Activated CD8-positive, alpha-beta T cell treated with anti-CD3 and anti-CD28 coated beads for 36 hours (primary cell): ENCODE results near the gene NCS1. TPM values are rescaled to one million over a fixed set of nuclear protein-coding genes. Genes with fewer than 3 reads are reported as not detected.

Experiments used
- ATAC-seq: fragments of 200-7000 bp; cut with Tn5 transposase; one replicate; pipeline ENCODE4 v1.10.0; 2021; ENCODE audit warnings: mild to moderate bottlenecking, moderate library complexity
- CTCF ChIA-PET: fragments of 350-600 bp; sonication (Branson Sonifier 250); formaldehyde crosslinking; loops from one replicate; lab custom pipeline; 2021; ENCODE audit warnings: antibody characterized with exemption; lab: Charles Lee
- POLR2A ChIA-PET: fragments of 350-600 bp; sonication (Branson Sonifier 250); formaldehyde crosslinking; loops from one replicate; lab custom pipeline; 2021; ENCODE audit warnings: antibody characterized with exemption; lab: Charles Lee
- DNase-seq: peaks from one replicate; pipeline ENCODE4 v3.0.0-alpha.2; 2020
- H3K27ac Mint-ChIP-seq: one replicate; pipeline ENCODE4 v1.8.0; 2021; ENCODE audit warnings: mild to moderate bottlenecking, mixed read lengths
- H3K27me3 Mint-ChIP-seq: one replicate; pipeline ENCODE4 v1.8.0; 2021; ENCODE audit warnings: mixed read lengths
- H3K36me3 Mint-ChIP-seq: one replicate; pipeline ENCODE4 v1.8.0; 2021; ENCODE audit warnings: low read depth, mixed read lengths
- H3K4me1 Mint-ChIP-seq: one replicate; pipeline ENCODE4 v1.8.0; 2021; ENCODE audit warnings: low read depth, mixed read lengths
- H3K4me3 Mint-ChIP-seq: one replicate; pipeline ENCODE4 v1.8.0; 2021; ENCODE audit warnings: mild to moderate bottlenecking, moderate library complexity, mixed read lengths
- H3K9me3 Mint-ChIP-seq: one replicate; pipeline ENCODE4 v1.8.0; 2021; ENCODE audit warnings: mixed read lengths
- intact Hi-C: fragments of 100-400 bp; cut with micrococcal nuclease; formaldehyde crosslinking; loops from one replicate; pipeline ENCODE4 v1.10.0; 2022
- total RNA-seq, 2 experiments: library from RNA; stranded (reverse); gene quantifications; one replicate each; pipeline ENCODE4 v1.2.3, GENCODE V29; 2021
- TF ChIP-seq, protein P1 (sequence below): fragments of 200-600 bp; IDR thresholded peaks from one replicate; pipeline ENCODE4 v1.8.0; 2022; ENCODE audit warnings: antibody characterized with exemption, mild to moderate bottlenecking

NCS1 gene
- total RNA-seq, 2 experiments from 2014 or later, result 21.2 to 21.3 TPM

GRCh38 chr9:130191068-130191748 is 19.0 kb downstream of the NCS1 start:
- Mint-ChIP-seq H3K27ac (no peak overlapping the region), H3K36me3 (no peaks in the 10 kb centered on the region), H3K9me3 (no peaks in the 10 kb centered on the region), H3K27me3 (no peaks in the 10 kb centered on the region), H3K4me1 (no peaks in the 10 kb centered on the region), H3K4me3 (no peak overlapping the region)
- TF ChIP-seq, protein P1, sequence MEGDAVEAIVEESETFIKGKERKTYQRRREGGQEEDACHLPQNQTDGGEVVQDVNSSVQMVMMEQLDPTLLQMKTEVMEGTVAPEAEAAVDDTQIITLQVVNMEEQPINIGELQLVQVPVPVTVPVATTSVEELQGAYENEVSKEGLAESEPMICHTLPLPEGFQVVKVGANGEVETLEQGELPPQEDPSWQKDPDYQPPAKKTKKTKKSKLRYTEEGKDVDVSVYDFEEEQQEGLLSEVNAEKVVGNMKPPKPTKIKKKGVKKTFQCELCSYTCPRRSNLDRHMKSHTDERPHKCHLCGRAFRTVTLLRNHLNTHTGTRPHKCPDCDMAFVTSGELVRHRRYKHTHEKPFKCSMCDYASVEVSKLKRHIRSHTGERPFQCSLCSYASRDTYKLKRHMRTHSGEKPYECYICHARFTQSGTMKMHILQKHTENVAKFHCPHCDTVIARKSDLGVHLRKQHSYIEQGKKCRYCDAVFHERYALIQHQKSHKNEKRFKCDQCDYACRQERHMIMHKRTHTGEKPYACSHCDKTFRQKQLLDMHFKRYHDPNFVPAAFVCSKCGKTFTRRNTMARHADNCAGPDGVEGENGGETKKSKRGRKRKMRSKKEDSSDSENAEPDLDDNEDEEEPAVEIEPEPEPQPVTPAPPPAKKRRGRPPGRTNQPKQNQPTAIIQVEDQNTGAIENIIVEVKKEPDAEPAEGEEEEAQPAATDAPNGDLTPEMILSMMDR, result no peak
- ATAC-seq, result no peak
- ChIA-PET CTCF (no interaction called here), POLR2A (no interaction called here)
- intact Hi-C loops, result no loop called here
- DNase-seq, result no peak

- intact Hi-C loops, result no loop called here
- ChIA-PET CTCF (no interaction called here), POLR2A (no interaction called here)
- H3K27ac Mint-ChIP-seq, result no peak overlapping the region
- no peaks in the 10 kb centered on the region for H3K4me1 Mint-ChIP-seq
- H3K4me3 Mint-ChIP-seq, result no peak overlapping the region
- H3K36me3 Mint-ChIP-seq, result no peaks in the 10 kb centered on the region
- no peaks in the 10 kb centered on the region for H3K27me3 Mint-ChIP-seq
- H3K9me3 Mint-ChIP-seq, result no peaks in the 10 kb centered on the region
- no peak for DNase-seq
- TF ChIP-seq, protein P1, result no peak
- no peak for ATAC-seq
Observed at GRCh38 chr9:130191749-130192120, 19.5 kb downstream of the NCS1 start.

DNA sequence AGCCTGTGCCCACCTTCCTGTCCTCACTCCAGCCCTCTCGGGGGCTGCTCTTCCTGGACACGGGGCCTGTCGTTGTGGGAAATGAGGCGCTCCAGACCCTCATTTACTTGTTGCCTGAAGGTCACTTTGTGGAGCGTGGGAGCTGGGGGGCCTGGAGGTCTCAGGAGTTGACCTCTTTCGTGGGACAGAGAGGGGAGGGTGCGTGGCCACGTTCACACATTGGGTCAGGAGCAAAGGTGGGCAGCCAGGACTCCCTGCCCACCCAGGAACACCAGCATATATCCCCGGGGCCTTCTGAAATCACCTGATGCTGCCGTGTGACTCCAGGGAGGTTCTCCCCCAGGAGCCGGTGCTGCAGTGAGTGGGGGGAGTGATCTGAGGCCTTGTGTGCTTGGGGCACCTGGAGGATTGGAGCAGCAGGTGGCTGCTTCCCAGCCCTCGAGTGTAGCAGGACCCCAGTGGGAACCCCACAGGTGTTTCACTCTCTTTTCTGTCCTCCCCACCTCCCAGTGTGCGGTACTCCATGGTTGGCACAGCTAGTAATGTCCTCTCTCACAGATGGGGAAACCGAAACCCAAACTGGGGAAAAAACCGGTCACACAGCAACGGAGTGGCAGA is 20.3 kb downstream of the NCS1 start:
- Mint-ChIP-seq H3K27me3 (no peaks in the 10 kb centered on the region), H3K4me3 (no peak overlapping the region), H3K9me3 (no peaks in the 10 kb centered on the region), H3K27ac (no peak overlapping the region), H3K36me3 (no peaks in the 10 kb centered on the region), H3K4me1 (no peaks in the 10 kb centered on the region)
- TF ChIP-seq, protein P1, result no peak
- ATAC-seq, result no peak
- intact Hi-C loops, result no loop called here
- CTCF ChIA-PET, result no interaction called here
- POLR2A ChIA-PET, result interaction anchor here (0.7 kb wide), 1 partner anchor 343 kb away, joined by 3 read pairs; no protein-coding TSS in a partner anchor
- no peak for DNase-seq

- Mint-ChIP-seq H3K27ac (no peak overlapping the region), H3K27me3 (no peaks in the 10 kb centered on the region), H3K4me1 (no peaks in the 10 kb centered on the region), H3K9me3 (no peaks in the 10 kb centered on the region), H3K36me3 (no peaks in the 10 kb centered on the region), H3K4me3 (no peak overlapping the region)
- POLR2A ChIA-PET, result no interaction called here
- no peak for ATAC-seq
- intact Hi-C loops, result no loop called here
- CTCF ChIA-PET, result no interaction called here
- no peak for DNase-seq
- TF ChIP-seq, protein P1, result no peak
Observed at GRCh38 chr9:130193103-130193502, 20.9 kb downstream of the NCS1 start.
